GM20000 (cell line): ENCODE results near the gene PNPLA5.

ENCODE experiments used
- DNase-seq: peaks from one replicate; pipeline ENCODE4 v3.0.0; 2012; ENCODE audit warnings: low spot score
- CTCF ChIP-seq: IDR thresholded peaks from 2 replicates; pipeline ENCODE4 v1.5.1; 2012; ENCODE audit warnings: mild to moderate bottlenecking, control low read depth; ENCODE audit errors: extremely low read depth, missing control alignments

The PNPLA5 gene

GRCh38 chr22:43832393-43833265 lies 59.2 kb downstream of the PNPLA5 start:
- no peak for TF ChIP-seq CTCF
- DNase-seq = no peak

- DNase-seq = no peak
- TF ChIP-seq CTCF = no peak
Observed at GRCh38 chr22:43831561-43832392, 60.0 kb downstream of the PNPLA5 start.

GRCh38 chr22:43830931-43831560 lies 60.8 kb downstream of the PNPLA5 start:
- DNase-seq = no peak
- TF ChIP-seq CTCF = no peak

- TF ChIP-seq CTCF = no peak
- DNase-seq = no peak
Observed at GRCh38 chr22:43829904-43830851, 61.6 kb downstream of the PNPLA5 start.
